Erythroblast (primary cell): ENCODE data around the gene NUTM2D.
"Not testable (repeated sequence)": the region's sequence is repeated elsewhere in the genome, so short reads cannot be mapped to it uniquely, and the experiment has no call there.

ENCODE experiments used
- GATA1 ChIP-seq: IDR thresholded peaks from 2 replicates; pipeline ENCODE4 v1.6.1; 2011; ENCODE audit warnings: low read depth, mild to moderate bottlenecking, control low read depth, low read length, moderate library complexity
- POLR2A ChIP-seq: IDR thresholded peaks from 2 replicates; pipeline ENCODE4 v1.6.1; 2011; ENCODE audit warnings: mild to moderate bottlenecking, low read length

DNA sequence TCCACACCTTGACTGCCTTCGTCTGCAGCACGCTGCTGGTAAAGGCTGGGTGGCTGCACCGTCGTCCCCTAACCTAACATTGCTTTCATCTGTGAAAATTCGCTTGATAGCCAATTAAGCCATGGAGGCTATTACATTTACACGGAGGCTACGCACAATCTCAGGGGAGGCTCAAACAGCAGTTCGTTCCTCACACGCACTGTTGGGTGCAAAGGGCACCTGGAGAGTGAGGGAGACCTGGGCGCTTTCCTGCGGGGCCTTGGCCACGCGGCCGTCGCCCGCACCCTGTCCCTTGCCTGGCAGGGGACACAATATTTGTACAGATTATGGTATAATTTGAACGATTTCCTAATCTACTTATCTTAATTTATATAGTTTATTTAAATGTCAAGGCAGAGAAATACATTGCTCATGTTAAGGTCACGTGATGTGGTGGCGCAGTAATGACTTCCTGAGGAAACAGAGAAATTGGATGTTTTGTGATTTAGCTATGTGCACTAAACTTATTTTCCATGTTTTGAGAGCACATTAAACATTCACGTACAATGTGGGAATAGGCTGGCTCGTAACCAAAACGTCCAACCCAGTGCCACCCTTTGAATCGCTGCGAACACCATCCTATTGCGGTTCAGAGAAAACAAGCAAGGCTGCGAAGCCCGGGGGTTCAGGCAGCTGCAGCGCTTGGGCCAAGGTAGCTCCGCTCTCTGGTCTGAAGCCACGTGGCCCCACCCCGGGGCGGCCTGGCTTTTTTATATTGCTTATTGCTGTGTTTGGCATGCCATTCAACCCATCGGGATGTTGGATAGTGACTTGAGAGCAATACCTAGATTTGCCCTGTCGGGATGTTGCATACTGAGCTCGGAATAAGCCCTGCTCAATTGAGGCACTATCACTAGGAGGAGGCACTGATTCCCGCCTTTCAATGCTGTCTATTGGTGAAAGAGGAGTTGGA lies 50.2 kb downstream of the NUTM2D start:
- TF ChIP-seq POLR2A, GATA1: not testable (repeated sequence)
